ENCODE results near the gene PTPRD. TPM values are rescaled to one million over a fixed set of nuclear protein-coding genes. Genes with fewer than 3 reads are reported as not detected.

PTPRD gene
- total RNA-seq, 4 donors from 2014 or later, result 0.78 to 11.7 (median 1.6) TPM

GRCh38 chr9:8903077-8903476 is 1709.7 kb downstream of the PTPRD start:
- ATAC-seq, result no peak
- no peak for DNase-seq
- Histone ChIP-seq H3K4me1 (no peaks in the 10 kb centered on the region), H3K27ac (no peak overlapping the region), H3K27me3 (no peaks in the 10 kb centered on the region), H3K36me3 (no peaks in the 10 kb centered on the region), H3K9me3 (no peaks in the 10 kb centered on the region), H3K4me3 (no peak overlapping the region)
- in situ Hi-C loops (cut with MboI; ENCODE audit: low sequenced_read_pairs in 4 of 4) (no loop called here), intact Hi-C loops (cut with DNase I; ENCODE audit: low total_unique reads) (no loop called here)
- no peak for TF ChIP-seq POLR2A (IDR thresholded peaks at IDR 0.05)
- TF ChIP-seq, protein P1, sequence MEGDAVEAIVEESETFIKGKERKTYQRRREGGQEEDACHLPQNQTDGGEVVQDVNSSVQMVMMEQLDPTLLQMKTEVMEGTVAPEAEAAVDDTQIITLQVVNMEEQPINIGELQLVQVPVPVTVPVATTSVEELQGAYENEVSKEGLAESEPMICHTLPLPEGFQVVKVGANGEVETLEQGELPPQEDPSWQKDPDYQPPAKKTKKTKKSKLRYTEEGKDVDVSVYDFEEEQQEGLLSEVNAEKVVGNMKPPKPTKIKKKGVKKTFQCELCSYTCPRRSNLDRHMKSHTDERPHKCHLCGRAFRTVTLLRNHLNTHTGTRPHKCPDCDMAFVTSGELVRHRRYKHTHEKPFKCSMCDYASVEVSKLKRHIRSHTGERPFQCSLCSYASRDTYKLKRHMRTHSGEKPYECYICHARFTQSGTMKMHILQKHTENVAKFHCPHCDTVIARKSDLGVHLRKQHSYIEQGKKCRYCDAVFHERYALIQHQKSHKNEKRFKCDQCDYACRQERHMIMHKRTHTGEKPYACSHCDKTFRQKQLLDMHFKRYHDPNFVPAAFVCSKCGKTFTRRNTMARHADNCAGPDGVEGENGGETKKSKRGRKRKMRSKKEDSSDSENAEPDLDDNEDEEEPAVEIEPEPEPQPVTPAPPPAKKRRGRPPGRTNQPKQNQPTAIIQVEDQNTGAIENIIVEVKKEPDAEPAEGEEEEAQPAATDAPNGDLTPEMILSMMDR (IDR thresholded peaks at IDR 0.05 in 4 of 5, conservative IDR thresholded peaks at IDR 0.05 in 1 of 5), result no peak

DNA sequence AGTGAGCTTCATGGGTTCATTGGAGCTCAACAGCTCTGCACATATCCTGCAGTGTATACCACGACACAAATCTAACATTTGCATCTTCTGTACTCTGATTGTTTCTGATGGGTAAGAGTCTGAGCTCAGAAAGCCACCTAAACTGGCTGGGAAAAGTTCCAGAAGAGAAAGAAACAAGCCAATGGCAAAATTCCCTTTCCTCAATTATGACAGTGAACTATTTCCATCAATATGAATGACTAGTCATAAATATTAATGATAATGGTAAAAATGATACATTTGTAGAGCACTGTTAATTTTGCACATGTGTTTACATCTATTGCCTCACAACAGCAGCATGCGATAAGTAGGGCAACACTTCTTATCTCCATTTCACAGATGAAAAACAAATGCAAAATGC is 1711.7 kb downstream of the PTPRD start:
- no peak for ATAC-seq
- no peak for DNase-seq
- H3K4me1 ChIP-seq, result no peaks in the 10 kb centered on the region
- no peaks in the 10 kb centered on the region for H3K27me3 ChIP-seq
- no peak overlapping the region for H3K4me3 ChIP-seq
- no peak overlapping the region for H3K27ac ChIP-seq
- H3K9me3 ChIP-seq, result no peaks in the 10 kb centered on the region
- no peaks in the 10 kb centered on the region for H3K36me3 ChIP-seq
- TF ChIP-seq, protein P1 (IDR thresholded peaks at IDR 0.05 in 4 of 5, conservative IDR thresholded peaks at IDR 0.05 in 1 of 5), result no peak
- TF ChIP-seq POLR2A (IDR thresholded peaks at IDR 0.05), result no peak
- in situ Hi-C loops (cut with MboI; ENCODE audit: low sequenced_read_pairs in 4 of 4), result no loop called here
- intact Hi-C loops (cut with DNase I; ENCODE audit: low total_unique reads), result no loop called here

GRCh38 chr9:8899511-8899910 is 1713.3 kb downstream of the PTPRD start:
- no peaks in the 10 kb centered on the region for H3K9me3 ChIP-seq
- intact Hi-C loops (cut with DNase I; ENCODE audit: low total_unique reads), result no loop called here
- in situ Hi-C loops (cut with MboI; ENCODE audit: low sequenced_read_pairs in 4 of 4), result loop anchor here in 1 of 4 donors (25.0 kb wide), 2 partner anchors 412 to 1337 kb away; no protein-coding TSS in a partner anchor
- ATAC-seq (no peak), DNase-seq (no peak)
- no peak overlapping the region for H3K4me3 ChIP-seq
- no peak overlapping the region for H3K27ac ChIP-seq
- H3K4me1 ChIP-seq, result no peaks in the 10 kb centered on the region
- TF ChIP-seq, protein P1 (IDR thresholded peaks at IDR 0.05 in 4 of 5, conservative IDR thresholded peaks at IDR 0.05 in 1 of 5), result no peak
- no peaks in the 10 kb centered on the region for H3K27me3 ChIP-seq
- H3K36me3 ChIP-seq, result no peaks in the 10 kb centered on the region

DNA sequence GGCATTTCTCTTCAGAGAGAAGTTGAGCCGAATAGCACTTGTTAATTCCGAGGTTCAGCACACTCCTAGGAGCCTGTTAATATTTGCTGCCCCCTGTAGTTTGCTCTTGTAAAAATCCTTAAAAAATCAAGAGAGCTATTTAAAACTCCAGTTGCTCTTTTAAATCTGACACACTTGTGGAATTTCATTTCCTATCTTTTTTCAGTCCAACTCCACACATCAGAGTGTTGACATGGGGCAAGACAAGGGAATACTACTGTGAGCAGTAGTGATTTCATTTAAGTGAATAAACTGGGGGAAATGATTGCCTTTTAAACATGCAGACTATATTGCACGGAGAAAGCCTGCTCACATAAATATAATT is 1717.0 kb downstream of the PTPRD start:
- Histone ChIP-seq H3K27me3 (no peaks in the 10 kb centered on the region), H3K9me3 (no peaks in the 10 kb centered on the region), H3K4me1 (no peaks in the 10 kb centered on the region), H3K36me3 (no peaks in the 10 kb centered on the region), H3K27ac (no peak overlapping the region), H3K4me3 (no peak overlapping the region)
- ATAC-seq, result peak in 1 of 2 donors; percentile 26
- no peak for DNase-seq
- intact Hi-C loops (cut with DNase I; ENCODE audit: low total_unique reads), result no loop called here
- TF ChIP-seq, protein P1 (IDR thresholded peaks at IDR 0.05 in 4 of 5, conservative IDR thresholded peaks at IDR 0.05 in 1 of 5), result peak in 3 of 5 experiments; percentile 10 to 46 (median 45)
- TF ChIP-seq POLR2A (IDR thresholded peaks at IDR 0.05), result no peak
- in situ Hi-C loops (cut with MboI; ENCODE audit: low sequenced_read_pairs in 4 of 4), result loop anchor here in 1 of 4 donors (25.0 kb wide), 2 partner anchors 409 to 1334 kb away; no protein-coding TSS in a partner anchor
